ENCODE results near the gene RHNO1.
"Not testable (repeated sequence)": the region's sequence is repeated elsewhere in the genome, so short reads cannot be mapped to it uniquely, and the experiment has no call there.

RHNO1 gene

GRCh38 chr12:2858944-2859421, 18.0 kb upstream of the RHNO1 start:
- DNase-seq (ENCODE audit: low read depth in 2 of 2), result no peak

DNA sequence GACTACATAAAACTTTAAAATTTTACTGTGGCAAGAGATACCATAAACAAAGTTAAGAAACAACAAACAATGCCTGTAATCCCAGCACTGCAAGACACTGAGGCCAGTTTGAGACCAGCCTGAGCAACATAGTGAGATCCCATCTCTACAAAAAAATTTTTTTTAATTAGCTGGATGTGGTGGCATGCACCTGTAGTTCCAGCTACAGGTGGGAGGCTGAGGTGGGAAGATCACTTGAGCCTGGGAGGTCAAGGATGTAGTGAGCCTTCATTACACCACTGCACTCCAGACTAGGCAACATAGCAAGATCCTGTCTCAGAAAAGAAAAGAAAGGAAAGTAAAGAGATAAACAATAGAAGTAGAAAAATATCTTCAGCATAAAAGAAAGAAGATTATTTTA, 16.9 kb upstream of the RHNO1 start:
- DNase-seq (ENCODE audit: low read depth in 2 of 2), result no peak

DNA sequence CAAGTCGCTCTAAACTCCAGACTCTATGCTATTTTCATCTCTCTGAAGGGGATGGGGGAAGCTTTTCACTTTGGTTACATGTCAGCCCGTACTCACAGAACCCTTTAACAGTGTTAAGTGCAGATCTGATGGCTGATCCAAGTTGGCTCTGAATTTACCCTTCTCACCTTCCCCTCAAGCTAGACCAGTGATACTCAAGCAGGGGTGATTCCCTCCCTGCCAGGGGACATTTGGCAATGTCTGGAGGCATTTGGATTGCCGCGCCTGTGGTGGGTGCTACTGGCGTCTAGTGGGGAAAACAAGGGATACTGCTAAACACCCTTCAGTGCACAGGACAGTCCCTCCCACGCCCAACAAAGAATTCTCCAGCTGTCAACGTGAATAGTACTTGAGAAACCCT, 14.1 kb upstream of the RHNO1 start:
- no peak for DNase-seq (ENCODE audit: low read depth in 2 of 2)

DNA sequence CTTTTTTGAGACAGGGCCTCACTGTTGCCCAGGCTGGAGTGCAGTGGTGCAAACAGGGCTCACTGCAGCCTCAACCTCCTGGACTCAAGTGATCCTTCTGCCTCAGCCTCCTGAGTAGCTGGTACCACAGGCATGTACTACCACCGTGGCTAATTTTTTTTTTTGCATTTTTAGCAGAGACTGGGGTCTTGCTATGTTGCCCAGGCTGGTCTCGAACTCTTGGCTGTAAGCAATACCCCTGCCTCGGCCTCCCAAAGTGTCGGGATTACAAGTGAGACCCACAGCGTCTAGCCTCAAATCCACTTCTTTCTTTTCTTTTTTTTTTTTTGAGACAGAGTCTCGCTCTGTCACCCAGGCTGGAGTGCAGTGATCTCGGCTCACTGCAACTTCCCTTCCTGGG, 13.6 kb upstream of the RHNO1 start:
- DNase-seq (ENCODE audit: low read depth in 2 of 2), result not testable (repeated sequence)

DNA sequence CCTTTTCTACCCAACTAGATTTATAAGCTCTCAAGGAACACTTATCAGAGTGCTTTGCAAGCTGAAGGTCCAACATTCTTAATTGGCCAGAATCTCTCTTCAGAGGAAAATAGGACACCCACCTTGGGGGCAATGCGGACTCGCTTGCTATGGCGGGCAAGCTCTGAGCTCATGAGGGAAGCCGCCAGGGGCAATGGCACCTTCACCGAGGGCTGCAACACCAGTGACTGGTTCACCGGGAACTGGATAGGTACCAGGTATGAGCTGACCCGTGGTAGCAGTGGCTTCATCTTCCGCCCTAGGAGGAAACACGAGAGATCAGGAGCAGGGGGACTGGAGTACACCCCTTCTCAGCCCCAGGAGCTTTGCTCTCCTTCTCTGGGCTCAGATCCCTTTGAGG, 12.8 kb upstream of the RHNO1 start:
- DNase-seq (ENCODE audit: low read depth in 2 of 2), result no peak

- not testable (repeated sequence) for DNase-seq (ENCODE audit: low read depth in 2 of 2)
These were observed 7.9 kb upstream of the RHNO1 start for GRCh38 chr12:2868986-2869632.

- no peak for DNase-seq (ENCODE audit: low read depth in 2 of 2)
These were observed 484 bp upstream of the RHNO1 start for GRCh38 chr12:2876431-2877046.

DNA sequence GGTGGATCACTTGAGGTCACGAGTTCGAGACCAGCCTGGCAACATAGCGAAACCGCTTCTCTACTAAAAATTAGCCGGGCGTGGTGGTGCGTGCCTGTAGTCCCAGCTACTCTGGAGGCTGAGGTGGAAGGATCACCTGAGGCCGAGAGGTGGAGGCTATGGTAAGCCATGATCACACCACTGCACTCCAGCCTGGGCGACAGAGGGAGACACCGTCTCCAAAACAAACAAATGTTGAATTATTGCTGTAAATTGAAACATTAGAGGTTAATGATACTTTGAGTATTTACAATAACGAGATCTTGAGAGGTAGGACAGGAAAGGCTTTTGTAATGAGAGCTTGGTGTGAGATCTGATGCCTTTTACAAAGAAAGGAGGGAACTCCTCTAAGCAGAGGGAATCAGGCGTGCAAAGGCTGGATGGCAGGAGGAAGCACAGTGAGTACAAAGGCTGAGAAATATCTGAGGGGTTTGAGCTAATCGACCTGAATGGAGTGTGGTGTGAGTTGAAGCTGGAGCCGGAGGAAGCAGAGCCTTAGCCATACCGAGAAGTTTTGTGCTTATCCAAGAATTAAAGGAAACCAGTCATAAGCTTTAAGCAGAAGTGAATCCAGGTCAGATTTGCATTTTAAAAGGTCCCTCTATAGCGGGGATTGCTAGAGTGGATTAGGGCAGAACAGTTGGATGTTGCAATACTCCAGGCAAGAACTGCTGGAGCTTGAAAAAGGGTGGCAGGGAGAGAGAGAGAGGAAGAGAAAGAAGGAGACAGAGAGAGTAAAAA, 1.1 kb downstream of the RHNO1 start:
- no peak for DNase-seq (ENCODE audit: low read depth in 2 of 2)

DNA sequence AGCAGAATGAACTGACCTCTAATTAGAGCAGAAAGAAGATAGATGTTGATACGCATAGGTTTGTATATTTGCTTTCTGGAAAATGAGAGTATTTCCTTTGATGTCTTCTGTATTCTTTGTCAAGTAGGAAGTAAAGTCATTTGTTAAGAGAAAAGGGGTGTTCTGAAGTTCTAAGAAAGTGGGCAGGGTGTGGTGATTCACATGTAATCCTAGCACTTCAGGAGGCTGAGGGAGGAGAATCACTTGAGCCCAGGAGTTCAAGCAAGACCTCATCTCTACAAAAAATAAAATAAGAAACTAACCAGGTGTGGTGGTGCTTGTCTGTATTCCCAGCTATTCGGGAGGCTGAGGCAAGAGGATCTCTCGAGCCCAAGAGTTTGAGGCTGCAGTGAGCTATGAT, 2.8 kb downstream of the RHNO1 start:
- DNase-seq (ENCODE audit: low read depth in 2 of 2), result no peak

DNA sequence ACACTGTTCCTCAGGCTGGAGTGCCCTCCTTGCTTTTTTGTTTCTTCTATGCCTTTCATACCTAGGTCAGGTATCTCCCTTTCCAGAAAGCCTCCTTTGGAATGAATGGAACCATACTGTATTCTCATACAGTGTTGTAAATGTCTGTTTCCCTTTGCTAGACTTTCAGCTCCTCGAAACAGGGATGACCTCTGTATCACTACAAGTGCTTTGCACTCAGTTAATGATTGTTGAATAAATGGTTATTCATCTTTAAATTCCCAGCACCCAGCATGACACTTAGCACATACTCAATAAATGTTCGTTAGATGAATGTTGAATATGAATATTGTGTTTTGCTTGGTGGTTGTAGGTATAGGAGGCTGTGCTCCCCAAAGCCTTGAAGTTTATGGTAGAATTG, 7.8 kb downstream of the RHNO1 start:
- no peak for DNase-seq (ENCODE audit: low read depth in 2 of 2)

DNA sequence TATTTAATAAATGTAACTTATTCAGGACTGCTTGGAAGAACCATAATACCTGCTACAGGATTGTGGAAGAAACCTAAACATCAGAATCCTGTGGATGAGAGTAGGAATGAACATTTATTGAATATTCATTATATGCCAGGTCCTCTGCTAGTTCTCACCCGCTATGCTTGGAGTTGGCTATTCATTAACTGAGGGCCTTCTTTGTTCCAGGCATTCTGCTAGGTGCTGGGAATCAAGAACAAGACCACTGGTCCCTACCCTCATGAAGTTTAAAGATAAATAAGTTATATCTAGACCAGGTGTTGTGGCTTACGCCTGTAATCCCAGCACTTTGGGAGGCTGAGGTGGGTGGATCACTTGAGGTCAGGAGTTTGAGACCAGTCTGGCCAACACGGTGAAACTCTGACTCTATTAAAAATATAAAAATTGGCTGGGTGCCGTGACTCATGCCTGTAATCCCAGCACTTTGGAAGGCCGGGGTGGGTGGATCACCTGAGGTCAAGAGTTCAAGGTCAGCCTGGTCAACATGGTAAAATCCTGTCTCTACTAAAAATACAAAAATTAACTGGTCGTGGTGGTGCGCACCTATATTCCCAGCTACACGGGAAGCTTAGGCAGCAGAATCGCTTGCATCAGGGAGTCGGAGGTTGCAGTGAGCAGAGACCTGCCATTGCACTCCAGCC, 9.9 kb downstream of the RHNO1 start:
- no peak for DNase-seq (ENCODE audit: low read depth in 2 of 2)

GRCh38 chr12:2890001-2890387, 13.0 kb downstream of the RHNO1 start:
- no peak for DNase-seq (ENCODE audit: low read depth in 2 of 2)

GRCh38 chr12:2890388-2891239, 13.6 kb downstream of the RHNO1 start, which contains the start of gene TULP3:
TULP3 (plus strand) TSS chr12:2890891; CDS start chr12:2890948, 57 bp downstream.
- peak; percentile 97 for DNase-seq (ENCODE audit: low read depth in 2 of 2)

DNA sequence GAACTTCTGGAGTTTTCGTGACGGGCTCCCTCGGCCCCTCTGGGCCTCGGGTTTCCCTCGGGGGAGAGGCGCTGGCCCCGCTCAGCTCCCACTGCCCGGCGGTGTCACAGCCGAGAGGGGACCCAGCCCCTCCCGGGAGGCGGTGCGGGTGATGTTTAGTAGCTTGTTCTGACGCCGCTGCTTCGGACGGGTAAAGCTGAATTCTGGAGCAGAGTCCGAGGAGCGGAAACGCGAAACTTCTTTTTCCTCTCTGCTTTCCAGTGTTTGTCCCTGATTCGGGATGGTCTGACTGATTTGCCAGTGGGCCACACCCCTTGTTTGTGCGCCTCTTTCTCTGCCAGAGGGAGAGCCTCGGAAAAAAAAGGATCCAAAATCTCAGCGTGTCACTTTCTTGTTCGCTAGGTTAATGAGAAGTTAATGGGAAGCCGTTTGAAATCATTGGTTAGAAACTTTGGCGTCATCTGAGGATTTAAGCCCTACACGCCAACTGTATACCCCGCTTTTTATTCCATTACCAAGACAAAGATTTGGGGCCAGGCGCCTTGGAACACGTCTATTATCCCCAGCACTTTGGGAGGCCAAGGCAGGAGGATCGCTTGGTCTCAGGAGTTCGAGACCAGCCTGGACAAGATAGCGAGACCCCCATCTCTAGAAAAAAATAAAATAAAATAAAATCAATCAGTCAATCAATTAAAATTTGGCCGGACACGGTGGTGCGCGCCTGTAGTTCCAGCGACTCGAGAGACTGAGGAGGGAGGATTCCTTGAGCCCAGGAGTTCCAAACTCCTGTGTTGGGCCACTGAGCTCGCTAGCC, 14.4 kb downstream of the RHNO1 start:
- no peak for DNase-seq (ENCODE audit: low read depth in 2 of 2)

DNA sequence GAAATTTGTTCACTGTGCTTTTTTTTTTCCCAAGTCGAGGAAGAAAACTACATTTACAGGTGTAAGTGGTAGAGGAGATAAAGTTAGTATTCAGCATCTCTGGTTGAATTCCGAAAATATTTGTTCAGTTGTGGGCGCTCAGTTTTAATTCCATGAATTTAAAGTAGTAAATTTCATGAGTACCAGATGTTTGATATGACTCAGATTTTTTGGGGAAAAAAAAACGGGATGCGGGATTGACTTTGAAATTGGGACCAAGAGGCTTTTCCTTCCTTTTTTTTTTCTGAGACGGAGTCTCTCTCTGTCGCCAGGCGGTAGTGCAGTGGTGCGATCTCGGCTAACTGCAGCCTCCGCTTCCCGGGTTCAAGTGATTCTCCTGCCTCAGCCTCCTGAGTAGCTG, 15.2 kb downstream of the RHNO1 start:
- DNase-seq (ENCODE audit: low read depth in 2 of 2), result no peak

DNA sequence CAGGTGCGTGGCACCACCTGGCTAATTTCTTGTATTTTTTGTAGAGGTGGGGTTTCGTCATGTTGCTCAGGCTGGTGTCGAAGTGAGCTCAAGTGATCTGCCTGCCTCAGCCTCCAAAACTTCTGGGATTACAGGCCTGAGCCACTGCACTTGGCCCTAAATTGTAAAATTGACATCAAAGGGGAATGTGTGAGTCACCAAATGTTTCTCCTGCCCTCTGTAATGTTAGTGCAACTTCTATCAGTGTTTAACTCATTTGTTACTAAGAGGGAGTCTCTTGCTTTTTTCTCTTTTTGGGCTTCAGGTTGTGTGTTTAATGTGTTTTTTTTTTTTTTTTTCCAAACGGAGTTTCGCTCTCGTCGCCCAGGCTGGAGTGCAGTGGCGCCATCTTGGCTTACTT, 16.0 kb downstream of the RHNO1 start:
- DNase-seq (ENCODE audit: low read depth in 2 of 2), result no peak

DNA sequence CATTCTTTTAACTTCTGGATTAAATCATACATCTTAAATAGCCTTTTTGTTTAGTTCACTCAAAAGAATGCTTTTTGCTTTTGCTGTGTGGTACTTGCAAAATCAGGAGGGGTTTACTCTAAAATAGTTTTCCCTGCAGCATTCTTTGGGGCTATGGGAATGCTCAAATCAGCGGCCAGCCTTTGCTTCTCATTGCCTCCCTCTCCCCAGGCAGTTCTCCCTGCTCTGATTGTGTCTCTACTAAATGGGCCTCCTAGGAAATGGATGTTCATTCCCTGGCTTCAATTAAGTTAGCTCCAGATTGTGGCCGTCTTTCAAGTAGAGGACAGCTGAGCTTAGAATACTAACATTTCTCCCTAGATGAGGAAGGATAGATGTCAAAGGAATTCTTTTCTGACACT, 18.0 kb downstream of the RHNO1 start:
- no peak for DNase-seq (ENCODE audit: low read depth in 2 of 2)

DNA sequence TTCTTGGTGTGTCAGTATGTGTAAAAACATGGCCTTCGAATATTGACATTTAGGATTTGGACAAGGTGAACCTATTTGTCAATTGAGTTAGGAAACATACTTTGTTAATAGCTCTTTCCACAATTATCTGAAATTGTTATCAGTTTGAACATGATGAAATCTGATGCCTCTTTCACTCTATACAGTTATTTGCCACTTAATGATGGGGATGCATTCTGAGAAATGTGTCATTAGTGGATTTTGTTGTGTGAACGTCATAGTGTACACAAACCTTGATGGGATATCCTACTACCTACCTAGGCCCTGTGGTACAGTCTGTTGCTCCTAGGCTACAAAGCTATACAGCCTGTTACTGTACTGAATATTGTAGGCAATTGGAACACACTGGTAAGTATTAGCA, 18.5 kb downstream of the RHNO1 start:
- no peak for DNase-seq (ENCODE audit: low read depth in 2 of 2)

DNA sequence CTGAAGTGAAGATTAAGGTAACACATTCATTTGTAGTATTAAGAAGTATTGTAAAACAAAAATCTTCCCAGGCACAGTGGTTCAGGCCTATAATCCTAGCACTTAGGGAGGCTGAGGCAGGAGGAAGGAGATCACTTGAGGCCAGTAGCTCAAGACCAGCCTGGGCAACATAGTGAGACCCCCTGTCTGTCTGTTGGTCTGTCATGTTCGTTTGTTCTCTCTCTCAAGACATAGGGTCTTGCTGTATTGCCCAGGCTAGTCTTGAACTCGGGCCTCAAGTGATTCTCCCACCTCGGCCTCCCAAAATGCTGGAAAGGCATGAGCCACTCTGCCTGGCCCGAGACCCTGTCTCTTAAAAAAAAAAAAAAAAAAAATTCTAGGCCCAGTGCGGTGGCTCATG, 20.4 kb downstream of the RHNO1 start:
- DNase-seq (ENCODE audit: low read depth in 2 of 2), result no peak

DNA sequence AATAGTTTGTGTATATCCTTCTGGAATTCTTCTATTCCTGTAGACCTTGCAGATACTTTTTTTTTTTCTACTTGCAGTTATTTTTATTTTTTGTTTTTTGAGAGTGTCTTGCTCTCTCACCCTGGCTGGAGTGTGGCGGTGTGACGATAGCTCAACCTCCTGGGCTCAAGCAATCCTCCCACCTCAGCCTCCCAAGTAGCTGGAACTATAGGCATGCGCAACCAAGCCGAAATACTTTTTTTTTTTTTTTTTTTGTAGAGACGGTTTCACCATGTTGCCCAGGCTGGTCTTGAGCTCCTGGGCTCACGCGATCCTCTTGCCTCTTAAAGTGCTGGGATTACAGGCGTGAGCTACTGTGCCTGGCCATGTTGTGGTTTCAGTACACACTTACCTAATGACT, 23.6 kb downstream of the RHNO1 start:
- DNase-seq (ENCODE audit: low read depth in 2 of 2), result no peak
